ENCODE measurements around the gene HSD17B7.
A peak's percentile ranks its signal among the peaks of the same experiment; 100 is the strongest.
"Not testable (repeated sequence)": the region's sequence is repeated elsewhere in the genome, so short reads cannot be mapped to it uniquely, and the experiment has no call there.

HSD17B7 gene

GRCh38 chr1:162790303-162790984 is at the start of gene HSD17B7:
Gene HSD17B7 (plus strand): TSS chr1:162790702. CDS start chr1:162790801, 99 bp downstream.
- DNase-seq (ENCODE audit: low read depth), result peak; percentile 84
- peak within 1 kb of the TSS; percentile 60 for H3K4me3 ChIP-seq (ENCODE audit: low read length)

- TF ChIP-seq CTCF (conservative IDR thresholded peaks at IDR 0.05; ENCODE audit: low read depth, low read length), result no peak
- no peak for DNase-seq (ENCODE audit: low read depth)
- H3K4me3 ChIP-seq (ENCODE audit: low read length), result no peak overlapping the region
Observed at GRCh38 chr1:162740755-162741154, 49.7 kb upstream of the HSD17B7 start.

- no peak for TF ChIP-seq CTCF (conservative IDR thresholded peaks at IDR 0.05; ENCODE audit: low read depth, low read length)
- no peak overlapping the region for H3K4me3 ChIP-seq (ENCODE audit: low read length)
- no peak for DNase-seq (ENCODE audit: low read depth)
Observed at GRCh38 chr1:162741574-162741973, 48.9 kb upstream of the HSD17B7 start.

- DNase-seq (ENCODE audit: low read depth); H3K4me3 ChIP-seq (ENCODE audit: low read length): not testable (repeated sequence)
Observed at GRCh38 chr1:162746264-162746942, 44.1 kb upstream of the HSD17B7 start.

GRCh38 chr1:162753001-162753658 is 37.4 kb upstream of the HSD17B7 start:
- no peak for DNase-seq (ENCODE audit: low read depth)
- H3K4me3 ChIP-seq (ENCODE audit: low read length), result no peak overlapping the region
- TF ChIP-seq CTCF (conservative IDR thresholded peaks at IDR 0.05; ENCODE audit: low read depth, low read length), result no peak

- H3K4me3 ChIP-seq (ENCODE audit: low read length), result no peak overlapping the region
- TF ChIP-seq CTCF (conservative IDR thresholded peaks at IDR 0.05; ENCODE audit: low read depth, low read length), result no peak
- no peak for DNase-seq (ENCODE audit: low read depth)
Observed at GRCh38 chr1:162753998-162754585, 36.4 kb upstream of the HSD17B7 start.

- no peak overlapping the region for H3K4me3 ChIP-seq (ENCODE audit: low read length)
- no peak for TF ChIP-seq CTCF (conservative IDR thresholded peaks at IDR 0.05; ENCODE audit: low read depth, low read length)
- DNase-seq (ENCODE audit: low read depth), result no peak
Observed at GRCh38 chr1:162755306-162755705, 35.2 kb upstream of the HSD17B7 start.

Data from retinal pigment epithelial cell (primary cell).